NCI-H345 (cell line): ENCODE results near the gene NDUFA6.
A peak's percentile ranks its signal among the peaks of the same experiment; 100 is the strongest.

Experiments used
- DNase-seq: peaks from one replicate; lab custom pipeline; 2025; lab: John Stamatoyannopoulos, UW

The NDUFA6 gene

GRCh38 chr22:42070517-42071422 lies 19.8 kb downstream of the NDUFA6 start, which contains the start of gene NAGA:
TSS of gene NAGA (minus strand) at chr22:42070812. CDS start at chr22:42070297, 515 bp downstream.
- peak; percentile 96 for DNase-seq

DNA sequence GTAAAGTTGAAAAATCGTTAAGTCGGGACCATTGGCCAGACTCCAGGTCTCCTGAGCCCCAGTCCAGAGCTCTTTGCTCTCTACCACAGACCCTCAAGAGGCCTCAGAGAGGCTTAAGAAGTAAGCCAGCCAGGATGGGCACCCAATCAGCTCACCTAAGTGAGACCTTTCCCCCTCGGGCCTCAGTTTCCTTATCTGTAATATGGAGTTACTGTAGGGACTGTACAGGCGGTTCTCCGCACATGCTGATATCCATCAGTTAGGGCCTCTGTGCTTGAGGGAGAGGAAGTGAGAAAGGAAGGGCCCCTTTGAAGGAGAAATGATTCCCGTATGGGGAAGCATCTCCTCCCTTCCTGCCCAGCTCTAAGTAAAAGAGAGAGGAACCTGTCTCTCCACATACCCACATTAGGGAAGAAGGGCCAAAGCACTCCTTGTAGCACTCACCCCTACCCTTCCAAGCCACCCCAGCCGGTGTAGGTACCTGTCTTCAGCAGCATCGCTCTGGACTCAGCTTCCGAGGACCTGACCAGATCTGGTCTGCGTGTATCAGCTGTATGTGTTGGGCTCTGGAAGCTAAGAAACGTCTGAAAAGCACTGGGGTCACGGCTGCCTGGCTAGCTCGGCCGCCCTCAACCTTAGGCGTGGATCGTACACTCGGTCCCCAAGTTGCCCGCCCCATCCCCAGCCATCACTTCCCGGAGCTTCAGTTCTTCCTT lies 20.6 kb downstream of the NDUFA6 start:
- no peak for DNase-seq

DNA sequence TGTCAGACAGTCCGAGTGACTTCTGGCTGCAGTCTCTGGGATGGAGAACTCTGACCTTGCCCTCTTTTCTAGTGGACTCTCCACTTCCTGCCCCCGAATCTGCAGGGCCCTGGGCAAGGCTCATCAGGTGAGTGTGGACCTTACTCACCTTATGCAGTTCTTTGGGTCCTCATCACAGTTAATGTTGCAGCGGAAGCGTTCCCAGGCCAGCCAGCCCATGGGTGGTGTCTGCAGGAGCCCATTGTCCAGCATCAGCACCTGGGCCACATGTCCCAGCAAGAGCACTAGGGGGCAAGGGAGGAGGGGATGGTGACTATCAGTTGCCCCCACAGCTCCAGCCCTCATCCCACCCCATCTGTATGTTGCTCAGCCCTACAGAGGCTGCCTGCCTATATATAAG lies 22.3 kb downstream of the NDUFA6 start:
- DNase-seq = no peak

DNA sequence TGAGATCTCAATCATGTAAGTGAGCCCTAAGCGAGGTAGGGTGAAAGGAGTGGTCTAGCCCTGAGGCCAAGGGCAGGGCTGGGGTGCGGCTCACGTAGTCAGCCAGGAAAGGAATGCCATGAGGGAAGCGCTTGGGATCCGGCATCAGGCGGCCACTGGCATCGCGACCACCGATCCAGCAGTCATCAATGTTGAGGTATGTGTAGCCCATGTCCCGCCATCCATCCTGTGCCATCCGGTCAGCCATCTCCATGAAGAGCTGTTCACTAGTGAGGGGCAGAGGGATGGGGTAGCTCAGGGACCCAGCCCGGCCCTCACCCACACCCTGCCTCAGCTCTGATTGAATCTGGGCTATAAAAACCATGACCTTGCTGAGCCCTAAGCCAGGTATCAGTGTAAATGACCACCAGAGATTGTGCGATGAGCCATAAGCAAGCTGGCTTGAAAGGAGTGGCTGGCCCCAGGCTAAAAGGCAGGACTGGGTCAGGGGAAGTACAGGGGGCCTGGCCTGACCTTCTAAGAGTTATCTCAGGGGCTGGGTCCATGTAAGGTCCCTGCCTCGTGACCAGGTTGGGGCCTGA lies 22.8 kb downstream of the NDUFA6 start:
- DNase-seq = no peak

GRCh38 chr22:42066937-42067336 lies 23.6 kb downstream of the NDUFA6 start:
- no peak for DNase-seq

GRCh38 chr22:42066126-42066761 lies 24.3 kb downstream of the NDUFA6 start:
- DNase-seq = no peak

DNA sequence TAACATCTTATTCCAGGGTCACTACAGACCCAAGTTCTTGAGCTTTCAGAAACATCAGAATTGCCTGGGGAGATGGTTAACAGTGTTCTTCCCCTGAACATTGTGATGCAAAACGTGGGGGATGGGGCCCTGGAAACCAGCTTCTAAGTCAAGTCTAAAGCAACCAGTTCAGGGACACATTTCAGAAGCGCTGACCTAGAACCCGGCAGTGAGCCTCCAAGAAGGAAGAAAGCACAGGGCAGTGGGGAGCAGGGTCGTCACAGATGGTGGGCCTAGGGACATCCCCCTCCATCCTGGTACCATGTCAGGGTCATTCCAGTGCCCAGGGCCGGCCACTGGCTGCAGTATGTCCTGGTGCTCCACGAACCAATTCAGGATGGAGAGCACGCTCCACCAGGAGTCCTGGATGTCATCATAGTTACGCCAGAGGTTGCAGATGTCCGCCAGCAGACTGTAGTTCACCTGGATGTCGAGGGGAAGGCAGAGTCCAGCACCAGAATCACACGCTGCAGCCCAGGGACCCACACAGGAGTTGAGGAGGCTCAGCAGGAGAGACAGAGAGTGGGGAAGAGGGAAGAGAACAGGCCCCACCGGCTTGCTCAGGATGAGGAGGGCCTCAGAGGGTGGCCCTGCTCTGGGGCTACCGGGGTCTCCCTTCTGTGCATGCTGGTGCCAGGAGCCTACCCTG lies 25.0 kb downstream of the NDUFA6 start:
- DNase-seq = no peak

- DNase-seq = no peak
Observed at GRCh38 chr22:42064629-42065028, 25.9 kb downstream of the NDUFA6 start.

DNA sequence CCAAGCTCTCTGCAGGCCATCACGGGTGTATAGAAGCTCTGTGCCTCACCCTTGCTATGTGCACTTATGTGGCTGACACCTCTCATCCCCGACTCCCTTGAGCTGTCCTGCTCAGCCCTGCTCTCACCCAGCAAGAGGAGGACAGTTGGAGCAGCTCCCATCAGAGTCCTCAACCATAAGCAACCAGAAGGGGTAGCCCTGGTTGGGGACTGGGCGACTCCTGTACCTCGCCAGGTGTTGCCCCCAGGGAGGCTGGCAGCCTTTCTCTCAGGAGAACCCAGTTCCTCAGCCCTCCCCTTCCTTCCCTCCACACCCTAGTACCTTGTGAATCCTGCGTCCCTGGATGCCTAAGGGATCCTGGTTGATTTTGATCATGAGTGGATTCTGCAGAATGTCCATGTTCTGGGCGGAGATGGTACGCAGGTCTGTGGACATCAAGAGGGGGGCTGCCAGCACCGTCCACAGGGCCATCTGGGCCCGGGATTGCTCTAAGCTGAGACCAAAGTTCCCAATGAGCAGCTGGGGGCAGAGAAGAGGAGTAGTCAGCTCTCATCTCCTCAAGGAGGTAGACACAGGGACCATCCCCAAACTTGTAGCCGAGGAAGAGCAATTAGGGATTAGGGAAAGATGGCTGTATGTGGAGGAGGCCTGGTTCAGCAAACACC lies 27.9 kb downstream of the NDUFA6 start:
- DNase-seq = no peak

DNA sequence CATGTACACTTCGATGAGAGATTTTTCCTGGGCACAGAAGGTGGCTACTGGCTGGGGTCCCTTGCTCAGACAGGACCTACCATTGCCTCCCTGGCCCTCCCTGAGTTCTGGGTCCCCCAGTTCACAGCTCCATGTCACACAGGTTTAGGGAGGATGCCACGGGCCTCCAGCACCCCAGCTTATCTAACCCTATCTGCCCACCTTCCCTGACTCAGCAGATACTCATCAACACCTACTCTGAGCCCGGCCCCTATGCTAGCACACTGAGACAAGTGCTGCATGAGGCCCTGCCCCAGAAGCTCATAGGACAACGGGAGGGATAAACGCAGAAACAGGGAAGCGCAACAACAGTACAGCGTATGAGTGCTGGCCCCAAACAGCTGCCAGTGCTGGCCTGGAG lies 29.5 kb downstream of the NDUFA6 start:
- no peak for DNase-seq

- DNase-seq = no peak
Observed at GRCh38 chr22:42060489-42060888, 30.1 kb downstream of the NDUFA6 start.

- no peak for DNase-seq
Observed at GRCh38 chr22:42056757-42057511, 33.6 kb downstream of the NDUFA6 start.

- DNase-seq = no peak
Observed at GRCh38 chr22:42052765-42053164, 37.8 kb downstream of the NDUFA6 start.

DNA sequence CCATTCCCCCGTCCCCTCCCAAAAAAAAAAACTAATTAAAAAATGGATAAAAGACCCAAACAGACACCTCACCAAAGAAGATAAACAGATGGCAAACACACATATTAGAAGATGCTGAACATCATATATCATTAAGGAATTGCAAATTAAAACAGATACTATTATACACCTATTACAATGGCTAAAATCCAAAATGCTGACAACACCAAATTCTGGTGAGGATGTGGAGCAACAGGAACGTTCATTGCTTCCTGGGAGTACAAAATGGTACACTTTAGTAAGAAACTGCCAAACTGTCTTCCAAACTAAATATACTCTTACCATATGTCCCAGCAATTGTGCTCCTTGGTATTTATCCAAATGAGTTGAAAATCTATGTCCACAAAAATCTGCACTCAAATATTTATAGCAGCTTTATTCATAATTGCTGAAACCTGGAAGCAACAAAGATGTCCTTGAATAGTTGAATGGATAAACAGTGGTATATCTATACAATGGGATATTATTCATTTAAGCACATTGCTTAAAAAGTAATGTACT lies 39.9 kb downstream of the NDUFA6 start:
- DNase-seq = no peak

DNA sequence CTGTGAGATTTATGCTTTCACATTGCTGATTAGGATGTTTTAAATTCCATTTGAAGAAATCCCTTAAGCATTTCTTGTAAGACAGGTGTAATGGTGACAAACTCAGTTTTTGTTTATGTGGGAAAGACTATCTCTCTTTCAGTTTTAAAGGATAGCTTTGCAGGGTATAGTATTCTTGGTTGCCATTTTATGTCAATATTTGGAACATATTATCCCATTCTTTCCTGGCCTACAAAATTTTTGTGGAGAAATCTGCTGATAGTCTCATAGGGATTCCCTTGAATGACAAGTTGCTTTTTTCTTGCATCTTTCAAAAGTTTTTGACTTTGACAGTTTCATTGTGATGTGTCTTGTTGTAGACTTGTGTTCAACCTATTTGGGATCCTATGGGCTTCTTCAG lies 48.8 kb downstream of the NDUFA6 start:
- DNase-seq = no peak

DNA sequence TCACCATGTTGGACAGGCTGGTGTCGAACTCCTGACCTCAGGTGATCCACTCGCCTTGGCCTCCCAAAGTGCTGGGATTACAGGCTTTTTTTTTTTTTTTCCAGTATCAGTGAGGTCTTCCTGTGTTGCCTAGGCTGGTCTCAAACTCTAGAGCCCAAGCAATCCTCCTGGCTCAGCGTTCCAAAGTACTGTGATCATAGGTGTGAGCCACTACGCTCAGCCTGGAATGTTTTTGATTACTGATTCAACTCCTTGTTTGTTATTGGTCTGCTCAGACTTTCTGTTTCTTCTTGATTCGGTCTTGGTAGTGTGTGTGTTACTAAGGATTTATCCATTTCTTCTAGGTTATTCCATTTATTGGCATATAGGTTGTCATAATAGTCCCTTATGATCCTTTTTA lies 51.3 kb downstream of the NDUFA6 start:
- DNase-seq = no peak
